Measurements from ENCODE around the gene GADD45G.

The GADD45G gene, protein sequence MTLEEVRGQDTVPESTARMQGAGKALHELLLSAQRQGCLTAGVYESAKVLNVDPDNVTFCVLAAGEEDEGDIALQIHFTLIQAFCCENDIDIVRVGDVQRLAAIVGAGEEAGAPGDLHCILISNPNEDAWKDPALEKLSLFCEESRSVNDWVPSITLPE

DNA sequence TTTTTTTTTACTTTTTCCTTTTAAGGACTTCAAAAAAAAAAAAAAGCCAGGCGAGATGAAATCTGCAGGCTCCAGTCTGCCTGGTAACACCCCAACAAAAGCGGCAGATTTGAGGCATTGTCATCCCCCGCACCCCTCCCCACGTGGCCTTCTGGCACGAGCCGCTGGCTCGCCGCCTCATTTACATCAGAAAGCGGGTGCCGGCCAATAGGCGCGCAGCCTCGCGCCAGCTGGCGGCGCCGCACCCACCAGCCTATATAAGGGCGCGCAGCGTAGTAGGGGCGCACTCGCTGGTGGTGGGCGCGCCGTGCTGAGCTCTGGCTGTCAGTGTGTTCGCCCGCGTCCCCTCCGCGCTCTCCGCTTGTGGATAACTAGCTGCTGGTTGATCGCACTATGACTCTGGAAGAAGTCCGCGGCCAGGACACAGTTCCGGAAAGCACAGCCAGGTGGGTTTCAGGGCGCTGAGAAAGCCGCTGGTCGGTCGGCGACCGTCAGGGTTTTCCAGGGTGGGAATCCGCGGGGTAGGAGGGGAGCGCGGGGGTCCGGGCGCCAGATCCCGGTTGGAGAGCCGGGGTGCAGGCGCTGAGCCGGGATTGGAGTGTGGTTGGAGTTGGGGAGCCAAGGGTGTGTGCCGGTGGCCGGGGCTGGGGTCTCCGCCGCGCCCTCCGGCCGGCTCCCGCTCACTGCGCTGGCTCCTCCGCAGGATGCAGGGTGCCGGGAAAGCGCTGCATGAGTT is at the start of gene GADD45G:
Gene GADD45G (plus strand): TSS at position 284 of the 736 bp plus-strand sequence. CDS start 110 bp downstream, at position 394.
- peak; percentile 92 for DNase-seq (ENCODE audit: low spot score)

- no peak for DNase-seq (ENCODE audit: low spot score)
Observed at GRCh38 chr9:89555036-89555415, 49.8 kb upstream of the GADD45G start.

DNA sequence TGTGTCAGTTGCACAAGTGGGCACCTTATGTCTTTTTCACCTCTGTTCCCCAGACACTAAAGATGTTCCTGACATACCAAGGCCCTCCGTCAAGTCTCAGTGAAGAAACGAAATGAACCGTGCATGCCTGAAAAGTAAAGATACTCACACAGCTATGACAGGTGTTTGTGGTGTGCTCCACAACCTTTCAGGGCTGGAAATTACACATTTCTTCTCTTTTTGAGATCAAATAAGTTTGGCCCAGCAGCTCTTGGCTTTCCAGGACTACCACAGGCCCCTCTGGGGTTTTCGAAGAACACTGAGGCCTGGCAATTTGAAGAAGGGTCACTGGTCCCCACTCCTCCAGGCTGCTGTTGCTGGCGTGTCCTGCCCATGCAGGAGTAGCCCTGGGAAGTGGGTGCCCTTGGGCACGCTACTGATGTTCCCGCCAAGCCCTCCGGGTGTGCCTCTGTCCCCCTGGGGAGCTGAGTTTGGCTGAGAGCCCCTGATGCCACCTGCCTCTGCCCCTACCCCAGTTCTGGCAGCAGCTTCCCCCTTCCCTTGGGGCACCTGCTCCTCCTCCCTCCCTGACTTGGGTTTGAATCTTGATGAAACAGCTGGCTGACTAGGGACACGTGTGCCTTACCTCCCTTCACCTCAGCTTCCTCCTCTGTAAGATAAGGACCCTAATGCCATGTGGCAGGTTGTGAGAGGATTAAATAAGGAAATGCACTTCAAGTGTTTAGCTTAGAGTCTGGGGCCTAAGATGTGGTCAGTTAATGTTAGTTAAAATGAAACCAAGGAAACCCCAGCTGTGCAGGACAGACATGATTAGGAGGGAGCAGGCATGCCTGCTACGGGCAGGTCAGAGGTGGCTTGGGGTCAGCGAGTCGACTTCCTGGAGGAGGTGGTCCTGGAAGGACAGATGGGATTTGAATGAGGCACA is 49.1 kb upstream of the GADD45G start:
- DNase-seq (ENCODE audit: low spot score), result no peak

GRCh38 chr9:89558196-89558899 is 46.5 kb upstream of the GADD45G start:
- DNase-seq (ENCODE audit: low spot score), result no peak

- no peak for DNase-seq (ENCODE audit: low spot score)
Observed at GRCh38 chr9:89558948-89559347, 45.9 kb upstream of the GADD45G start.

DNA sequence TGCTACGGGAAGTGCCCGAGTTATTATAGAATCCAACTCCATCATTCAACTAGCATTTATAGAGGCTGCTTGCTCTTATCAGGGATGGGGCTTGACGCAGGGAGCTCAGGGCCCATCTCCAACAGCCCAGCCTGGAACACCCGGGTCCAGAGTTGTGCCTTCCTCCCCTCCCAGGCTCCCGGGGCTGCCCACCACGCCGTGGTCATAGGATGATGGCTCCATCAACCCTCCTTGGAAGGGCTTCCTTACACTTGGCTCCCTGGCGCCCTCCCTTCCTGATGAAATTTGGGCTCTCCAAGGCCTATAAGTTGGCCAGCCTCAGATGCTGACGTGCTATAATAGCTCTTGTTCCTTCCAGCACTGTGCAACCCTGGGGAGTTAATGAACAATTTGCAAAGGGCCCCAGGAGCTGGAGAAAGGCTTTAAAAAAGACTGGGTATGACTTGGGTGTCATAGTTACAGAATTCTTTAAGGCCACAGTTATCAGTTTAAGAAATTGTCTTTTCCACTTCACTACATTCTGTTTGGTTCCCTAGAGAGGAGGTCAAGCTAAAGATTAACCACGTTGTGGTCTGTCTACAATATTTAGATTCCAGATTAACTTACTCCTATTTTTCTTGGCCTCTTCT is 42.5 kb upstream of the GADD45G start:
- DNase-seq (ENCODE audit: low spot score), result no peak

- DNase-seq (ENCODE audit: low spot score), result no peak
Observed at GRCh38 chr9:89563571-89564345, 41.1 kb upstream of the GADD45G start.

GRCh38 chr9:89564346-89564878 is 40.4 kb upstream of the GADD45G start:
- no peak for DNase-seq (ENCODE audit: low spot score)

- no peak for DNase-seq (ENCODE audit: low spot score)
Observed at GRCh38 chr9:89567649-89568048, 37.2 kb upstream of the GADD45G start.

DNA sequence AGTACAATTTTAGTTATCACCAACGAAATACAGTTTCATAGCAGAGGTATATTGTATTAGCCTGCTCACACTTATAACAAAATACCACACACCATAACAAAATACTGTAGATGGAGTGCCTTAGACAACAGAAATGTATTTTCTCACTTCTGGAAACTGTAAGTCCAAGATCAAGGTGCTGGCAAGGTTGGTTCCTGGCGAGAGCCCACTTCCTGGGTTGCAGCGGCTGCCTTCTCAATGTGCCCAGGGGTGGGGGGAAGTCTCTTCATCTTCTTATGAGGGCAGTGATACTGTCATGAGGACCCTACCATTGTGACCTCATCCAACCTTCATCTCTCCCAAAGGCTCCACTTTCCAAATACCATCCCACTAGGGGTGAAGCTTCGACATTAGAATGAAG is 30.5 kb upstream of the GADD45G start:
- DNase-seq (ENCODE audit: low spot score), result no peak

- DNase-seq (ENCODE audit: low spot score), result no peak
Observed at GRCh38 chr9:89576404-89576839, 28.4 kb upstream of the GADD45G start.

DNA sequence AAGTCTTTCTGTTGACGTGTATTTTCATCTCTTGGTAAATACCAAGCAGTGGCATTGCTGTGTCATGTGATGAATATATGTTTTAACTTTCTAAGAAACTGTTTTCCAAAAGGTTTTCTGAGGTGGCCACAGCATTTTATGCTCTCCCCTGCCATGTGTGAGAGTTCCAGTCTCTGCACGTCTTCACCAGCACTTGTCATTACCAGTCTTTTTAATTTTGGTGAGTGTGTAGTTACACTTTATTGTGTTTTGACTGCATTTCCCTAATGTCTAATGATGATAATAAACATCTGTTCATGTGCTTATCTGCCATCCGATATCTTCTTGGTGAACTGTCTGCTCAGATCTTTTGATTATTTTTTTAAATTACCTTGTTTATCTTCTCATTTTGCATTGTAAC is 27.4 kb upstream of the GADD45G start:
- no peak for DNase-seq (ENCODE audit: low spot score)

- no peak for DNase-seq (ENCODE audit: low spot score)
Observed at GRCh38 chr9:89579741-89580385, 24.9 kb upstream of the GADD45G start.

DNA sequence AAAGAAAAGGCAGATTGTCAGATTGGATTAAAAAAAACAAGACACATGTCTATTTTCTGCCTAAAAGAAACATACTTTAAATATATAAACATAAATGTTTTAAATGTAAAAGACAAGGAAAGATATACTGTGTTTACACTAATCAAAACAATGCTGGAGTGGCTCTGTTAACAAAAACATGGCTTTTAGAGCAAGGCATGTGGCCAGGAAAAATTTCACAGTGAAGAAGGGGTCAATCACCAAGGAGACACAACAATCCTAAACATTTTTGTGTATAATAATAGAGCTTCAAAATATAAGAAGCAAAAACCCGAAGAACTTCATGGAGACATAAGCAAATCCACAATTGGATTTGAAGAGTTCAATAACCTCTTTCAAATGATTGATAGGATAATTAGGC is 18.5 kb upstream of the GADD45G start:
- DNase-seq (ENCODE audit: low spot score), result no peak

DNA sequence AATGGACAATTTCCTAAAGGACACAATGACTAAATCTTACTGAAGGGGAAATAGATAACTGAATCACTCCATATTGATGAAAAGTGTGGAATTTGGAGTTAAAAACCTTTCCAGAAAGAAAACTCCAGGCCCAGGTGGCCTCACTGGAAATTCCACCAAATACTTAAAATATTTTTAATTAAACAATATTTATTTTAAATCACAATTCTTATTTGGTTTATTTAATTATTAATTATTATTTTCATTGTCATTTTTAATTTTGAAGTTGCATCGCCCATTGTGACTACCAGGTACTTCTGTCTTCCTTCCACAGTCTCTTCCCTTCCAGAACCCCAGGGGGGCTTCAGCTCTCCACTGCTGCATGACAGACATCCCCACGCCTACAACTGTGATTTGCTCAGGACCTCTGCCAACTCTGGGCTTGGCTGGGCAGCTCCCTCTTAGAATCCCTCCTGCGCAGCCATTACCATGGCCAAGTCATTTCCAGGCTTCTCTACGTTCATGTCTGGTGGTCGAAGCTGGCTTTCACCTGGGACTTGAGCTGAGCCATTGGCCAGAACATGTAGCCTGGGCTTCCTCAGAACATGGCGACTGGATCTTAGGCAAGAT is 16.4 kb upstream of the GADD45G start:
- no peak for DNase-seq (ENCODE audit: low spot score)

GRCh38 chr9:89590415-89590814 is 14.4 kb upstream of the GADD45G start:
- no peak for DNase-seq (ENCODE audit: low spot score)

DNA sequence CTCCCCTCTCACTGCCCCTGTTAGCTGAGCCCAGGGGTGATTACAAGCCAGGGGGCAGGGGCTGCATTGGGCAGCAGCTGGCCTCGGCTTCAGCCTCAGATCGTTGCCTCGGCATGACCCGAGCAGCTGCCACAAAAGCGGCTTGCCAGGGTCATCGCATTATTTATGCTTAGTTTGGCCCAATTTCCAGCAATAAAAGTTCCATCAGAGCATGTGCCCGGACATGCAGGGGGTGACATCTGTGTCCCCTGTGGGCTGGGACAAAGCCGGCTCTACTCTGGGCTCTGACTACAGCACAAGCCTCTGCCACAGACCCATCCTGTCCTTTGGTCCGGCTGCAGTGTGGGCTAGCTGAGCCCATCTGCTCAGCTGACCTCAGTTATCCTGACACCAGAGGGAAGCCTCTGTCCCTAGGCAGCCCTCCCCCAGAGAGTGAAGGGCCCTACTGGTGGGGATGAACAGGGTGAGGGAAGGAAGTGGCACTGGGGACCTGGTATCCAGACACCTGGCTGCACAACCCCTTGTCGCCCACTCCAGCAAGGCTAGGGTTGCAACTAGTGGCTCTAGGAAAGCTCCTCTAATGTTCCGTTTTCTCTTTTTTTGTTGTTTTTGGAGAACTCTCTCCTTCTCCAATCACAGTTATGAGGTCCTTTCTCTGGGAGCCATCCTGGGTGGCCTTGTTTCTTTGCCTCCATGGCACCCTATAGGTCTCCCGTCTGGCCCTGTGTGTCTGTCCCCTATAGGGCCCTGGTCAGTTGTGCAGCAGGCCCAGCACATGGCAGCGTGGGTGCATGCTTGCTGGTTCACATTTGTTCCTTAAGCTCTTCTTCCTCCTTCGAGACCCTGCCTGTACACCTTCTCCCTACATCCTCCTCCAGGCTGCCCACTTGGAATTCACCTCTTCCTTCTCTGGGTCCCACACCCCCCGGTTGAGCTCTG is 13.3 kb upstream of the GADD45G start:
- no peak for DNase-seq (ENCODE audit: low spot score)

DNA sequence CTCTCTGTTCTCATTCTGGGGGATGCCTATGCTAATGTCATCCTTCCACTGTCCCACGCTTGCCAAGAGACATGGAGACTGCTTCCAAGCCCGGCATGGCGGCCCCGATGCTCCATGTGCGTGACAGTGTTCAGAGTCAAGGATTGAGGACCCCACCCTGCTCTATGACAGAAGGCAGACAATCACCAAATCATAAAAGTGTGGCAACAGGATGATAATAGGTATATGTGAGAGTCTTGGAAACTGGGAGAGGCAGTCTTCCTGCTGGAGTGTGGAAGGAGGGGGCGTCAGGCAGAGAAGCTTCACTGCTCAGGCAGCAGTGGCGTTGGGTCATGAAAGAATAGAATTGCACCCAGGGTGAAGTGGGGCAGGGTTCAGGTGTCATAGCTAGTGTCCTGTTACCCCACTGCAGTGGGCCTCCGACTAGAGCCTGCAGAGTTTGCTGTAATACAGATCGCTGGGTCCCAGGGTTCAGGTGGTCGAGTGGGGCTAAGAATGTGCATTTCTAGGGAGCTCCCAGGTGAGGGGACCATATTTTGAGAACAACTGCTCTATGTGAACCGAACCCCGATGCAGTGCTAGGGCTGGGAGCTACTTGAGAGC is 12.5 kb upstream of the GADD45G start:
- DNase-seq (ENCODE audit: low spot score), result no peak
